Endometrial microvascular endothelial cells (primary cell): ENCODE results near the gene DIP2C. TPM values are rescaled to one million over a fixed set of nuclear protein-coding genes. Genes with fewer than 3 reads are reported as not detected.

ENCODE experiments used
- total RNA-seq: library from RNA; depleted of rRNA; stranded (reverse); fragments of >200 nt; gene quantifications from one replicate; pipeline ENCODE4 v1.2.3, GENCODE V29; 2015; ENCODE audit errors: inconsistent ontology term

DIP2C gene
- total RNA-seq, 1 donor from 2014 or later: 3.2 TPM

Other genes with a start within 250 kb of the DIP2C start
- gene LARP4B, start 242.0 kb upstream of the DIP2C start, total RNA-seq: 31.8 TPM